Measurements from ENCODE around the gene CTAGE9. TPM values are rescaled to one million over a fixed set of nuclear protein-coding genes. Genes with fewer than 3 reads are reported as not detected.
"Not testable (repeated sequence)": the region's sequence is repeated elsewhere in the genome, so short reads cannot be mapped to it uniquely, and the experiment has no call there.

Gene CTAGE9
- total RNA-seq, 1 donor from 2014 or later: not detected

DNA sequence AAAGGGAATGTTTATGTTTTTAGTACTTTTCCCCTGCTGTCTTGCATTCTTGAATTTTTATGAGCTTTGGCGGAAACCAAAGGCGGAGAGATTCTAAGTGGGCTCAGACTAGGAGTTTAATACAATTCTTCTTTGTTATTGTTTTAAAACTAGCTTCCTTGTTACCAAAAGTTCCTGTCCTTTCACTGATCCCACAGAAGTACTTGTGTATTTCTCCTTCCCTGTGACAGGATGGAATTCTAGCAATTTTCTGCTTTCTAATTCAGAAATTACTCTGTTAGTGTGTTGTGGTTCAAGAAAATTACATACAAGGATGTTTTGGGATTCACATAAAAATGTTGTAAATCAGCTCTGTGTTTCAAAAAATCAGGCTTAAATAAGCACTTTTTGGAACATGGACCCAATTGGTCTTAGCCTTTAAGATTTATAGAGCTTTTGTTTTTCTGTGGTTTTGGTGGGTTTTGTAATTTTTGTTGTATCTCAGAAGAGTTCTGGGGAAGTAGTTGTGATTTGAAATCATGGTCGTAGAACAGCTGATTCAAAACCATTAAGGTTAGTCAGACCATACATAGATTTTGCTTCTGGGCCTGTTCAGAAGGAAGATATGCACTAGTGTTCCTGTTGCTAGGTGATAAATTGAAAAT lies 17.6 kb upstream of the CTAGE9 start:
- DNase-seq: no peak

DNA sequence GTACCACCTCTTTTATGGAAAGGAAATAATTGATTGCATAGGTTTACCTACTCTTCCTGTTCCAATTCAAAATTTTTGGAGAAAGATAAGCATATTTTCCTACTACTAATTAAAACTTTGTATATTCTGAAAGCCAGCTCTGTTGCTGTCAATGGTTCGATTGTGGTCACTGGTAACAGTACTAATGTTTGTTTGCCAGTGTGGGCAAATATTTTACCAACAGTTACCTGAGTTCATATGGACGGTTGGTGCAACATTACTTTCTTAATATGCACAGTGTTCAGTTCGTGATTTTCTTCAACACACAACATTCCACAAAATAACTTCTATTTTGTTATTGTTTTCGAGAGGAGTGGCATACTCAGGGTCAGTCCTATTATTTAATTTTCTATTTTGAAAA lies 17.1 kb upstream of the CTAGE9 start:
- DNase-seq: no peak

DNA sequence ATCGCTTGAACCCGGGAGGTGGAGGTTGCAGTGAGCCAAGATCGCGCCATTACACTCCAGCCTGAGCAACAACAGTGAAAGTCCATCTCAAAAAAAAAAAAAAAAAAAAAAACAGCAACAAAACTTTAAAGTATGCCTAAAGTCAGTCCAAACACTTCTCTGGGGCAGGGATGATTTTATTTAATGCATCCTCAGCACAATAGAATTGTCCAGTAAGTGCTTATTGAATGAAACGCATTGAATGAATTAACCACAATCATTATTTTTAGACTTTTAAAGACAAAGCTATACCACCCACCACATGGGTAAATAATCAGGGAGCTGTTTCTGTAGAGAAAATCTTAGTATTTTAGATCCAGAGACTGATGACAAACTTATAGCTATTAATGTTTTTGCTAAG lies 16.6 kb upstream of the CTAGE9 start:
- no peak for DNase-seq

DNA sequence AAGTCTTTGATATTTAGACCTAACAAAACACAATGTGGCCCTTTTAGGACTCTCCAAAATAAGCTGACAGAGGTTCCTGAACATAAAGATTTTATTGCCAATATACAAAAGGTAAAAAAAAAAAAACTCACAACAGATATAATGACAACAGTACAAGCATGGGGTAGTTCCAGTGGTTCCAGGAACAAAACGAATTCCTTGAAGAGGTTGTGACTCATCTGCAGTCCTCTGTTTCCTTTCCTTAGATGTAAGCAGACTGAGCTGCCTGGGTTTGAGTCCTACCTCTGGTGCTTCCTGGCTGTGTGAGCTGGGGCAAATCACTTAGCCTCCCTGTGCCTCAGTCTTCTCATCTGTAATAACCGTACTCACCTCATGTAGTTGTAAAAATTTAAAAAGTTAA lies 13.3 kb upstream of the CTAGE9 start:
- DNase-seq: no peak

DNA sequence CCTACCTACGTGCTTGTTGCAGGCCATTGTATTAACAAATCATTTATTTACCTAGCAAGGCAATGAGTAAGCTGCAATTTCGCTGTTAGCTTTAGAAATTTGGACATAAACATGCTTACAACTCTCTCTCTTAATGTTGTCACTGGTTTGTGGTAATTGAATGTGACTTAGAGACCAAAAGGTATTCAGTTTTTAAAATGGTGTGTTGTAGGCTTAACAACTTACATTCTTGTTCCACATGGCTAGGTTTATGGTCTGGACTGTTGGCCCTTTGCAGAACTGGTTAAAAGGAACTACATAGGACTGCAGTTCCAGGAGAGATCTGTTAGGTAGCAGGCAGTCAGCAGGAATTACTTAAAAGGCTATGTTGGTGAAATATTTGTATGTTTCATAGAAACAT lies 10.3 kb upstream of the CTAGE9 start:
- DNase-seq: no peak

DNA sequence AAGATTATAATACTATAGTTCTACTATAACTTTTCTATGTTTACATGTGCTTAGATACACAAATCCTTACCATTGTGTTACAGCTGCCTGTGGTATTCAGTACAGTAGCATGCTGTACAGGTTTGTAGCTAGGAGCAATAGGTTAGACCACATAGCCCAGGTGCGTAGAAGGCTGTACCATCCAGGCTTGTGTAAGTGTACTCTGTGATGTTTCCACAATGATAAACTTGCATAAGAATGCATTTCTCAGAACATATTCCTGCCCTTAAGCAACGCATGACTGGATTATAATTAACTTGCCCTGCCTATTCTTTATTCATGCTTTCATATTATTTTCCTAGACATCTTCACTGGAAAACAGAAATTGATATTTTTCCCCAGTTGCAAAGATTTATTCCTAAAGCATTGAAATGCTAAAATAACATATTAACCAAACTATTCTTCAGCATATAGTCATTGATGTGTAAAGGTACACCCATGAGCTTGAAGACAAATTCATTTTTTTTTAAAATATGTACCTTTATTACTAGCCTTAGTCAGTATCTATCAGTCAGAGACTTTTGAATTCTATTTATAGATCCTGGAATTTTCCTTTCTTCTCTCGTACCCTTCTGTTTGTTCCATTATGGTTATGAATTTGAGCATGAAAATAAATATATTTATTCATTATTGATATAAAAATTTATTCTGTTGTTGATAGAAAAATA lies 7.2 kb upstream of the CTAGE9 start:
- no peak for DNase-seq

DNA sequence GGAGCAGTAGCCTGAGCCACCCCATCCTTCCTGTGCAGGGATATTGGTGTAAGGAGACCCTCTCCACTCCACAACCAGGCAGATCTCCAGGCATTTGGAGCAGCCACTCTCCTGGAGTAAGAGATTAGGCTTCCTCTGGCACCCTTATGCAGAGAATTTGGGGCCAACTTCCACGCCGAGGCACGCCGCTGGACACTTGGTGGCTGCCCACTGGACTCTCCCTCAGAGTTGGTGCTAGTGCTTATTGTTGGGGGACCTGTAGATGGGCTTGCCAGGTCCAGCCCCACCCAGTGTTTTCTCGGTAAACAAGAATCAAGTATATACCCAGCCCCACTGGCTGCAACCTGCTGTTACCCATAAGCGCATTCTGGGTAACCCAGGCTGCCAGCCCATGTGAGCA lies 4.8 kb upstream of the CTAGE9 start:
- DNase-seq: not testable (repeated sequence)

DNA sequence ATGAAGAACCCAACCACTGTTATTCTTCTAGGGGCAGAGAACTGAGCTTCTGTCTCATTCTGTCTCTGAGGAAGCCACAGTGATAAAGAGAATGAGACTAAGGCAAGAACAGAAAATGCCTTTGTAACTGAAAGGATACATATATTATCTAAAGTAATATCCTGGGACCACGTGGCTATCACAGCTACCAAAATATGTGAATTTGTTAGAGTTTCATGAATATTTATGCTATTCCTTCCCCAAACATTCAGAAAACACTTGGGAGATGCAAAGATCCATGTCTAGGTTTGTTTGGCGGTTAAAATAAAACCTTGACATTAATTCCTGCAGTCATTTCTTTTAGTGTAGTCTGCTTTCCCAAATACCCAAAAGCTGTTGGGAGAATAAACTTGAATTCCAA lies 6.9 kb downstream of the CTAGE9 start:
- DNase-seq: not testable (repeated sequence)

DNA sequence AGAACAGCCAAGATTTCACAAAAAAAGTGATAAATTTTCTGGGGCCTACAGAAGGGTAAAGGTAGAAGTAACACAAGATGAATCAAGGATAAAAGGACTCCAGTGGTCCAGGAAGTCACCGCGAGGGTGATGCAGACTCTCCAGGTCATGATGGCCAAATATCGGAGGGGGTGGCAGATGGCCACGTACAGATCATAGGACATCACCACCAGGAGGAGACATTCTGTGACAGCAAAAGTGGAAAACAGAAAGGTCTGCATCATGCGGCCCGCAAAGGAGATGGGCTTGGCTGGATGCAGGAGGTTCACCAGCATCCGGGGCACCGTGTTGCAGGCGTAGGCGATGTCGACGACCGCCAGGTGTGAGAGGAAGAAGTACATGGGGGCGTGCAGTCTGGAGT lies 10.0 kb downstream of the CTAGE9 start:
- DNase-seq: not testable (repeated sequence)

DNA sequence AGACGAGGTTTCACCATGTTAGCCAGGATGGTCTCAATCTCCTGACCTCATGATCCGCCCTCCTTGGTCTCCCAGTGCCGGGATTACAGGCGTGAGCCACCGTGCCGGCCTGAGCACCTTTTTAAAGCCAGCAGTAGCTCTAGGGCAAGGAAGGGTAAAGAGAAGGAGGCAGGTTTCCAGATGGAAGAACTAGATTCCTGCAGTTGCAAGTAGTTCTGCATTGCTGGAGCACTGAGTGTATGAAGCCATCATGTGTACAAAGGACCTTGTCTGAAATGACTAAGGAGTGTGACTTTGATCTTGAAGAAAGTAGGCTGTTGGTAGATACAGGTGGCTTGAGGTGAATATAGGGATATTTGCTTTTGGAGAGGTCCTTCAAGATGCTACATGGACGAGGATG lies 13.9 kb downstream of the CTAGE9 start:
- DNase-seq: no peak

DNA sequence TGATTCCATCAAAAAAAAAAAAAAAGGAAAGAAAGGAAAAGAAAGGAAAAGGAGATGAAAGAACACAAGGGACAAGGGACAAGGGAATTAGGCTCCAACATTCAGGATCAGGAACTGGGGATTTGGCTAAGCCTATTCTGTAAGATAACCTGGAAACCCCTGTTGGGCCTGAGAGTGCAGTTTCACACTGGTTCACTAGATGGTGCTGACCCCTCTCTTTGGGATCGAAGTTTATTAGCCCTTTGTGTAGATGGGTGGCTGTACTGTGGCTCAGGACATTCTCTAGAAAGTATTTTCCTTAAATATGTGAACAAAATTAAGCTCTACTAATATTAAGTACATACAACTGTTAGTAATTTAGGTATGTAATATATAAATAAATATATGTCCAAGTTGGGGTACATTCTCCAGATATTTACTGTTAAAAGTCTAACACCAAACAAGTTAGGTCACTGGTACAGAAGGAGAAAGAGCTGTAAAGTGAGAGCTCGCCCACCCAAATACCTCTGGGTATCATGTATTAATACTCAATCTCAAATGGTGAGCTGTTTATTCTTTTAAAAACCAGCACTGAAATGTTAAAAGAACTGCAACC lies 15.9 kb downstream of the CTAGE9 start:
- peak; percentile 83 for DNase-seq

DNA sequence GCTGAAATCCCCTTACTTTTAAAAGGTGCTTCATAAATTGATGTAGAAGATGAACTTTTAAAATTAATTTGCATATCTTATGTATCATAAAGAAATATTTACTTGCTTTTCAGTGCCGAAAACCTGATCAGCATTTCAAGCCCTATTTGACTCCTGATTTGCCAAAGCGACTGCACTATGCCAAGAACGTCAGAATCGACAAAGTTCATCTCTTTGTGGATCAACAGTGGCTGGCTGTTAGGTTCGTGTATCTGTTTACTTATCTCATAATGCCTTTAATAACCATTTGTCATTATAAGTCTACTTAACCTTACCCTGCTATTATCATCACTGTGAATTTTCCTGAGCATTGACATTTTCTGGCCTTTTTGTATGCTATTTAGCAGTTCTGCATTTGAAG lies 17.4 kb downstream of the CTAGE9 start:
- DNase-seq: no peak

DNA sequence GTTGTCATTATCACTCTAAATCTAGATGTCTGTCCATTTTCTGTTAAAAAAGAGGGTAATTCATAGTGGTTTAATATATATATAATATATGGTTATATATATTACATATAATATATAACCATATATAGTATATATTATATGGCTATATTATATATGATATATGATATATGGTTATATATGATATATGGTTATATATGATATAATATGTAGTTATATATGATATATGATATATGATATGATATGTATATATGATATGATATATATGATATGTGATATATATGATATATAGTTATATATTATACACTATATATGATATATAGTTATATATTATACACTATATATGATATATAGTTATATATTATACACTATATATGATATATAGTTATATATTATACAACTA lies 18.2 kb downstream of the CTAGE9 start:
- no peak for DNase-seq

DNA sequence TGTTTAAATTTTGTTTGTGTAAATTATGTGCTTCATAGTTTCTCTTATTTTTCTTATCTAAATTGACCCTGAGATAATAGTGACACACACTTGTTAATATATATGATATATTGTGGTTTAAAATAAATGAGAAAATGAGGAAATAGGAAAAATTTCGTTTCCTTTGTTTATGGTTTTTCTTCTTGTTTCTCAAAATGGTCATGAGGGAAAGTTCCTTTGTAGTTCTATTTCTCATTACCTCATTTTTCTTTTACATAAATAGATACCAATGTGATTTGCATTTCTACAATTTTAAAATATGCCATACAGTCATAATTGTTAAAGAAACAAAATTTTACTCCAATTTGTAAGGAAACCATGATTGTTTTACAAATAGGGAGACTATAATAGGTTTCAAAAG lies 18.8 kb downstream of the CTAGE9 start:
- no peak for DNase-seq

DNA sequence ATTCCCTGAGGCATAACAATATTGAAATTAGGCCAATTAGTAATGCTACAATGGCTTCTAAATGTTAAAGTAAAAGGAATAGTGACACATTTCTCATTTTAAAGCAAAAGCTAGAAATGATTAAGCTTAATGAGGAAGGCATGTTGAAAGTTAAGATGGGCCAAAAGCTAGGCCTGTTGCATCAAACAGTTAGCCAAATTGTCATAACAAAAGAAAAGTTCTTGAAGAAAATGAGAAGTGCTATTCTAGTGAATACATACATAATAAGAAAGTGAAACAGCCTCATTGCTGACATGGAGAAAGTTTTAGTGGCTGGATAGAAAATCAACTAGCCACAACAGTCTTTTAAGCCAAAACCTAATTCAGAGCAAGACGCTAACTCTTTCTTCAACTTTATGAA lies 22.5 kb downstream of the CTAGE9 start:
- DNase-seq: no peak

DNA sequence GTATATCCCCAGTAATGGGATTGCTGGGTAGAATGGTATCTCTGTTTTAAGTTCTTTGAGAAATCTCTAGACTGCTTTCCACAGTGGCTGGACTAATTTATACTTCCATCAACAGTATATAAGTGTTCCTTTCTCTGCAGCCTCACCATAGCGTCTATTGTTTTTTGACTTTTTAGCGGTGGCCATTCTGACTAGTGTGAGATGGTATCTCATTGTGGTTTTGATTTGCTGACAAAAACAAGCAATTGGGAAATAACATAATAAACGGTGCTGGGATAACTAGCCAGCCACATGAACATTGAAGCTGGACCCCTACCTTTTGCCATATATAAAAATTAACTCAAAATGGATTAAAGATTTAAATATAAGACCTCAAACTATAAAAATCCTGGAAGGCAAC lies 23.8 kb downstream of the CTAGE9 start:
- DNase-seq: no peak

DNA sequence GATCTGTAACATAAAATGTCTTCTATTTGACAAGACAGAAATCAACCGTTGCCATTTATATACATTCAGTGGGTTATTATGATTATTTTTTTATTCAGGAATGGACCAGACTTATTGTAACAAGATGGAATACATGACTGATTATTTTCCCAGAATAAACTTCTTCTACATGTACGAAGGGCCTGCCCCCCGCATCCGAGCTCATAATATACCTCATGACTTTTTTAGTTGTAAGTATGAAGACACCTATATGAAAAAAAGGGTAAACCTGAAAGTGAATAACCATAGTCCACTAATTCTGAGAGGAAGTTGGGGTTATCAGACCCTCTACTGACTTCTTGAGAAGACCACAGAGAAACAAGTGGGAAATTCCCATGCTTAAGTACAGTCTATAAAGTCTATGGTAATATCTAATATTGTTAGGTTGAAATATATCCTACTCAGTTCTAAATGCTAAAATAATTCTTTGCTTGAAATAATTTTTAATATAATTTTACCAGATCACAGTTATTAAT lies 25.5 kb downstream of the CTAGE9 start:
- no peak for DNase-seq

DNA sequence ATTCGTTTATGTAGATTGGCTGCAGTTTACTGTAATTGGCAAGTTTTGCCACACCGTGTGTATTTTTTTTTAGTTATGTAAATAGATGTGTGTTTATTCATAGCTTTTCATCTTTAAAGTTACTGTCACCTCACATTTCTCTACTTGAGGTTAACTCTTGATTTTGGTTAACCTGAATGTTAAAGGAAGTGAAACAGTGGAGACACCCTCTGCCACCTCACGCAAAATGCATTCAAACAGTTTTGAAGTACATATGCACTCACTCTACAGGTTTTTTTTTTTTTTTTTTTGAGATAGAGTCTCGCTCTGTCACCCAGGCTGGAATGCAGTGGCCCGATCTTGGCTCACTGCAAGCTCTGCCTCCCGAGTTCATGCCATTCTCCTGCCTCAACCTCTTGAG lies 27.3 kb downstream of the CTAGE9 start:
- no peak for DNase-seq

DNA sequence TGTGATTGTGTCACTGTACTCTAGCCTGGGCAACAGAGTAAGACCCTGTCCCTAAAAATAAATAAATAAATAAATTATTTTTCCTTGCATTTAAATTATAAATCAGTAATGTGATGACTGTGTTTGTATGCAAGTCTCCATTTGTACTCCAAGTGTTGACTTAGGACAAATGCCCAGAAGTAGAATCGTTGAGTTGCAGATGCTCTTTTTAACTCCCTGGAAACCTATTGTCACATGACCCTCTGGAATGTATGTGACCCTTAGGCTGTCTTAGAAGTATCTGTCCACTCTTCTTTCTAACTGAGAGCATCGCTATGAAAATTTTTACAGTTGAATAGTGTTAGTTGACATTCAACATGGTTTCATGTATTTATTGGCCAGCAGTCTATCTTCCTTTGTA lies 28.4 kb downstream of the CTAGE9 start:
- DNase-seq: no peak

DNA sequence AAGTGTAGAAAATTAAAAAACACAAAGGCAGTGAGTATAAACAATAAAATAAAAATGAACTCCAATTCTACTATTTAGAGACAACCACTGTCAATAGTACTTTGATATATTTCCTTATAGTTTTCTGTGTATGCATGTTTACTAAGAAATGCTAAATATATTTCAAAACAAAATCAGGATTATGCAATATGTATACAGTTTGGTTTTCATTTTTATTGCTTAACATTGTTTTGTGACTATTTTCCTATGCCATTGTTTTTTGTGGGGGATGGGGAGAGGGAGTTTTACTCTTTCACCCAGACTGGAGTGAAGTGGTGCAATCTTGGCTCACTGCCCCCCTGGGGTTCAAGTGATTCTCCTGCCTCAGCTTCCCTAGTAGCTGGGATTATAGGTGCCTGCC lies 29.2 kb downstream of the CTAGE9 start:
- no peak for DNase-seq

DNA sequence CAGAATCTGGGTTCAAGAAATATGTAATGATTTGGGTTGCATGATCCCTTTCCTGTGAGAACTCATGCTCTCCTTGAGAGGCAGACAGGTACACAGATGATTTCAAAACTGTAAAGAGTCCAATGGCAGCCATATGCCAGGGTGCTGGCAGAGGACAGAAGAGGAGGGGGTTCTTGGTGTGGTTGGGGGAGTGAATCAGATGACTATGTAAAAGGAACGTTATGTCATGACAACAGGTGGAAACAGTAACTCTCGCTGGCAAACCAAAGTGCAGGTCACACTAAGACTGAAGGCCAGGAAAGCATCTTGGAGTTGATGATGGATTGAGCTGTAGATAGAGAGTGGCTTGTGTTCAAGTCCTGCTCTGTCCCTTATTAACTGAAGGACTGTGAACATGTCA lies 29.9 kb downstream of the CTAGE9 start:
- DNase-seq: no peak

DNA sequence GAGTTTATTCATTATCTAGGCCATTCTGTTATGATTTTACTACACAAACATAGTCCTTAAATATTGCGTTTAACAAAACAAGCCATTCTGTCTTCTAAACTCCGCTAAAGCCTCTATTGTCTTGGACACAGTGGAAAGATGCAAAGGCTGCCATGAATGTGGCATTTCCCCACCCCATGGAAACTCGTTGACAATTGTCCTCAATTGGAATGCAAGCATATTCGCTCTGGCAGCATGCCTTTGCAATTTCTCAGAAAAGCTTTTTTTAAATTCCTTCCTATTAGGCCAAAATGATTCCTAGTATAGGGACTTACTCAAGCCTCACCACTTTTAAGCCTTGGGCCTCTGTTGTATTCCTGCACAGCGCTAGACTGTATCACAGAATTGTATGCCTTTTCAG lies 32.4 kb downstream of the CTAGE9 start:
- no peak for DNase-seq

DNA sequence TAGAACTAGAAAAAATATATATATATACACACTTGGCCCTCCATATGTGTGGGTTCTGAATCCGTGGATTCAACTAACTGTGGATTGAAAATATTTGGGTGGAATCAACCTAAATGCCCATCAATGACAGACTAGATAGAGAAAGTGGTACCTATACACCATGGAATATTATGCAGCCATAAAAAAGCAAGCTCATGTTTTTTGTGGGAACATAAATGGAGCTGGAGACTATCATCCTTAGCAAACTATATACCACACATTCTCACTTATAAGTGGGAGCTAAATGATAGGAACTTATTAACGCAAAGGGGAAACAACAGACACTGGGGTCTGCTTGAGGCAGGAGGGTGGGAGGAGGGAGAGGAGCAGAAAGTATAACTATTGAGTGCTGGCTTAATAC lies 37.6 kb downstream of the CTAGE9 start:
- DNase-seq: no peak

DNA sequence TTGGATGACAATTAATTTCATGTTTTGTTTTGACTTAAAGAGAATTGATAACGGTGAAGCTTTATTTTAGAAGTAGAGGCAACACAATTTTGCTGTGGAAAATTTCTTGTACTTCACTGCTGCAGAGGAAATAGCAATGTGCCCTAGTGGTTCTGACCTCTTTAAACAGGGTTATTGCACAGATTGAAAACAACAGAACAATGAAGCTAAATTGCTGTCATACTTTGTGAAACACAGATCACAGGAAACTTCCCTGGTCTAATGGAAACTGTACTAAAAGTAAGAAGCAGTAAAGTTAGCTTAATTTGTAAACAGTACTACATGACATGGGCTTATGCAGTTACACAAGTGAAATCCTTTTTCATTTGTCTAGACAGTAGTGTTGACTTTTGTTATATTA lies 40.9 kb downstream of the CTAGE9 start:
- no peak for DNase-seq
